Measurements from ENCODE around the gene GNA14. TPM values are rescaled to one million over a fixed set of nuclear protein-coding genes. Genes with fewer than 3 reads are reported as not detected.
A peak's percentile ranks its signal among the peaks of the same experiment; 100 is the strongest.
"Not testable (repeated sequence)": the region's sequence is repeated elsewhere in the genome, so short reads cannot be mapped to it uniquely, and the experiment has no call there.

The GNA14 gene
- total and polyA plus RNA-seq, 5 experiments from 2014 or later: 0.17 TPM; not detected in 4

- Mint-ChIP-seq H3K4me1 (no peaks in the 10 kb centered on the region), H3K9me3 (no peaks in the 10 kb centered on the region), H3K27me3 (peaks cover 0 to 6% (median 0%) of the 10 kb centered on the region in 5 donors), H3K36me3 (no peaks in the 10 kb centered on the region), H3K27ac (no peak overlapping the region), H3K4me3 (no peak overlapping the region)
- ATAC-seq: no peak
- DNase-seq: no peak
- POLR2A ChIA-PET: no interaction called here
Observed at GRCh38 chr9:77508396-77508795, 139.7 kb downstream of the GNA14 start.

GRCh38 chr9:77507212-77507961 is 140.7 kb downstream of the GNA14 start:
- H3K36me3 Mint-ChIP-seq: no peaks in the 10 kb centered on the region
- no peak overlapping the region for H3K27ac Mint-ChIP-seq
- DNase-seq (no peak), ATAC-seq (no peak)
- POLR2A ChIA-PET: no interaction called here
- no peaks in the 10 kb centered on the region for H3K4me1 Mint-ChIP-seq
- H3K9me3 Mint-ChIP-seq: no peaks in the 10 kb centered on the region
- peaks cover 0 to 6% (median 0%) of the 10 kb centered on the region in 5 donors for H3K27me3 Mint-ChIP-seq
- H3K4me3 Mint-ChIP-seq: no peak overlapping the region

GRCh38 chr9:77505232-77505631 is 142.9 kb downstream of the GNA14 start:
- DNase-seq (no peak), ATAC-seq (no peak)
- H3K4me3 Mint-ChIP-seq: no peak overlapping the region
- no peak overlapping the region for H3K27ac Mint-ChIP-seq
- no peaks in the 10 kb centered on the region for H3K9me3 Mint-ChIP-seq
- no peaks in the 10 kb centered on the region for H3K36me3 Mint-ChIP-seq
- POLR2A ChIA-PET: no interaction called here
- H3K4me1 Mint-ChIP-seq: no peaks in the 10 kb centered on the region
- peaks cover 0 to 6% (median 0%) of the 10 kb centered on the region in 5 donors for H3K27me3 Mint-ChIP-seq

DNA sequence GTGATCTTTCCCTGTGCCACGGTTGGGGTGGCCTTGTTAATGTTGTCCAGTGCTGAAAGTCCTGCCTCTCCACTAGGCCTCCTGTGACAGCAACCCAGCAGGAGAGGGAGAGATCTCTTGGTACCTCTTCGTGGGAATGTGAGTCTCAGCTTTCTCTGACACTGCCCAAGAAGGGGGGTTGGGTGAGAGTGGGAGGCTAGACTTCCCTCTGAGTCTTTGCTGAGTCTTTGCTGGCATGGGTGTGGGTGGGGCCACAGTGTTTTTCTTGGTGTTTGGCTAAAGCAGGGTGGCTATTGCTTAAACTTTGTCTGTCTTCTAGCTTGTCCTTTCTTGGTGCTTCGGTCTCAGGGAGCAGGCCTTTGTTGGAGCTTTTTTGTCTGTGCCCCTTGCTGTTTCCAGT is 145.6 kb downstream of the GNA14 start:
- H3K36me3 Mint-ChIP-seq: no peaks in the 10 kb centered on the region
- no peak overlapping the region for H3K27ac Mint-ChIP-seq

DNA sequence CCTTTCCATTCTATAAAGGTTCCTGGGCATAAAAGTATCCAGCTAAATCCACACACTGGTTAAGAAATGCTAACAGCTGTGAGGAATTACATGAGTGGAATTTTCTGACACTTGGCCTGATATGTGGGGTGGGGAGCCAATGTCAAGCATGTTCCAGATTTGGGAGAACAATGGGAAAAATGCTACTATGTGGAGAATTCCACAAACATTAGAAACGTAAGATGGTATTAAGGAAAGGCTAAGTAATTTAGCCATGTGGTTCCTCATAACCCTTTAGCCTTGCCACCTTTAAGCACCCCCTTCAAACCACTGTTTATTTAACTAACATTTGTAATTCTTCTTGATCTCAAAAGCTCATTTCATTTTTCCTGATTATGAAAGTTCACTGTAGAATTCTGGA is 149.2 kb downstream of the GNA14 start:
- ATAC-seq (no peak), DNase-seq (no peak)
- H3K4me3 Mint-ChIP-seq: no peak overlapping the region
- H3K9me3 Mint-ChIP-seq: no peaks in the 10 kb centered on the region
- H3K4me1 Mint-ChIP-seq: no peaks in the 10 kb centered on the region
- H3K36me3 Mint-ChIP-seq: no peaks in the 10 kb centered on the region
- no peaks in the 10 kb centered on the region for H3K27me3 Mint-ChIP-seq
- POLR2A ChIA-PET: no interaction called here
- H3K27ac Mint-ChIP-seq: no peak overlapping the region

More for the DNA sequence above, 145.6 kb downstream of the GNA14 start:
- no peaks in the 10 kb centered on the region for H3K9me3 Mint-ChIP-seq
- H3K4me3 Mint-ChIP-seq: peak overlapping the region in 1 of 10 donors; percentile 20
- DNase-seq (no peak), ATAC-seq (no peak)
- H3K4me1 Mint-ChIP-seq: no peaks in the 10 kb centered on the region
- peaks cover 0 to 2% (median 0%) of the 10 kb centered on the region in 5 donors for H3K27me3 Mint-ChIP-seq
- POLR2A ChIA-PET: no interaction called here

DNA sequence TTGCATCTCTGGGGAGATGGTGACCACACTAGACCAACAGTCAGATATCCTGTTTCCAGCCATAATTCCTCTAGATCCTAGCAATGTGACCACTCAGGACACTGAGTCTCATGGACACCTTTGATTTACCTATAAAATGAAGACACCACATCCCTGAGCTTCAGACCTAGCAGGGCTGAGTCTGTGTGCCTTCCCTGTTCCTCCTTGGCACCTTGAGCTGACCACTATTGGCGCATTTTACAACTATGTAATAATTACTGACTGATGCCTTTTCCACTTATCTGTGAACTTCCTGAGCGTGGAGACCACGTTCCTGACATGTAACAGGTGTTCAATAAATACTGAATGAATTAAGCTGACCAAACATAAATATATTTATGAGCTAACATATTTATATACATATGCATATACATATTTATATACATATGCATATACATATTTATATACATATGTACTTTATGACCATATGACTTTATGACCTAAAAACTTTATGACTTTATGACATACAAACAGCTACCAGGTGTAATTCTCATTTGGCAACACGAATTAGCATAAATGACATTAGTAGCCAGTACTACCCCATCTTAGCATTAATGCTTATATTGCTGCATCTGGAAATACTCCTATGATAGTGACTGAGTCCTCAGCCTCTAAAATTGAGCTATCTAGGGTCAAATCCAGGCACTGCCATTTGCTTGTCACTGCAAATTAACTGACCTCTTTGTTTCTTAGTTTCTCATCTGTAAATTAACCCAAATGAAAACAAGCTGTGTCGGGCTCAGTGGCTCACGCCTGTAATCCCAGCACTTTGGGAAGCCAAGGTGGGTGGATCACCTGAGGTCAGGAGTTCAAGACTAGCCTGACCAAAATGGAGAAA is 150.6 kb downstream of the GNA14 start:
- ATAC-seq (no peak), DNase-seq (no peak)
- Mint-ChIP-seq H3K36me3 (no peaks in the 10 kb centered on the region), H3K4me1 (no peaks in the 10 kb centered on the region), H3K9me3 (no peaks in the 10 kb centered on the region), H3K27ac (no peak overlapping the region), H3K4me3 (no peak overlapping the region), H3K27me3 (no peaks in the 10 kb centered on the region)
- POLR2A ChIA-PET: no interaction called here

DNA sequence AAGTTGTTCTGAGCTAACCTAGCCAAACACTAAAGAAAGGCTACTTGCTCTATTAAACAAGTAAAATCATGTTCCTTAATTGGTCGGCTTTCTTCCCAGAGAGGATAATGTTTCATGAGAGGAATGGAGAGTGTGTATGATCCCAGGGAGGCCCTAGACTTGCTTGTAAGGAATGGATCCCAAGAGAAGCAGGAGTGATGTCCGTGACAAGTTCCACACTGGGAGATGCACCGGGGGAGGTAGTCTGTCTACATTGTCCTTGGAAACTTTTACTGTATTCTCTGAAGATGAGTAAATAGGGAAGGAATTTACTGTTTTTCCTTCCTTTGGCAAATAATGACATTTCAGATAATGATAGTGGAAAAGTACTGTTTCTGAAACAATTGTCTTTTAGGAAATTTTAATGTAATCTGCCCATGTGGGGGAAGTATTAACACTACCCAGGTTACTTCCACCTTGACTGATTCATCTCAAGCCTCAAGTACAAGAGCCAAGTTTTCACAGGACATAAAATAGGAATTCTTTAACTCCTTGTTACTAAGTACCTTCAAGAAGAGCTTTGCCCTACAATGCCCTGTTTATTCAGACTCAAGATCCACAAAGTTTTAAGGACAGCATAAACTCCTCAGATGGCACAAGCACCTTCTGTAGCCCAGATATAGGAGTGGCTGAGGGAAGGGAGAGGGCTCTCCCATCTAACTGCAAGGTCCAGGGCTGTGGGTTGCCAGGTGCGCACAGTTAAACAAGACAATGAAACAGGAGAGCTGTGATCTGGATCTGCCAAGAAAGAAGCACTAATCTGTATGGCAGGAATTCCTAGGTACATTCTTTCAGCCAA is 152.1 kb downstream of the GNA14 start:
- POLR2A ChIA-PET: no interaction called here
- H3K4me3 Mint-ChIP-seq: no peak overlapping the region

GRCh38 chr9:77490279-77490678 is 157.8 kb downstream of the GNA14 start:
- POLR2A ChIA-PET: not testable (repeated sequence)

More for the DNA sequence above, 152.1 kb downstream of the GNA14 start:
- ATAC-seq (no peak), DNase-seq (no peak)
- Mint-ChIP-seq H3K9me3 (peaks cover 0 to 10% (median 6%) of the 10 kb centered on the region in 9 donors), H3K36me3 (peaks cover 0 to 5% (median 4%) of the 10 kb centered on the region in 3 donors), H3K27ac (no peak overlapping the region), H3K27me3 (no peaks in the 10 kb centered on the region), H3K4me1 (no peaks in the 10 kb centered on the region)

DNA sequence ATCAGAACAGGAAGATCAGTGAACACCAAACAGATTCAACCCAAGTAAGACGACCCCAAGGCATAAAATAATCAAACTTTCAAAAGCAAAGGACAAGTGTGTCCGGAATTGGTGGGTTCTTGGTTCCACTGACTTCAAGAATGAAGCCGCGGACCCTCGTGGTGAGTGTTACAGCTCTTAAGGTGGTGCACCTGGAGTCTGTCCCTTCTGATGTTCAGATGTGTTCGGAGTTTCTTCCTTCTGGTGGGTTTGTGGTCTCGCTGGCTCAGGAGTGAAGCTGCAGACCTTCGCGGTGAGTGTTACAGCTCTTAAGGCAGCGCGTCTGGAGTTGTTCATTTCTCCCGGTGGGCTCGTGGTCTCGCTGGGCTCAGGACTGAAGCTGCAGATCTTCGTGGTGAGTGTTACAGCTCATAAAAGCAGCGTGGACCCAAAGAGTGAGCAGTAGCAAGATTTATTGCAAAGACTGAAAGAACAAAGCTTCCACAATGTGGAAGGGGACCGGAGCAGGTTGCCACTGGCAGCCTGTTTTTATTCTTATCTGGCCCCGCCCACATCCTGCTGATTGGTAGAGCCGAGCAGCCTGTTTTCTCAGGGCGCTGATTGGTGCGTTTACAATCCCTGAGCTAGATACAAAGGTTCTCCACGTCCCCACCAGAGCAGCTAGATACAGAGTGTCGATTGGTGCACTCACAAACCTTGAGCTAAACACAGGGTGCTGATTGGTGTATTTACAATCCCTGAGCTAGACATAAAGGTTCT is 158.5 kb downstream of the GNA14 start:
- peak in 2 of 10 donors; percentile 10 to 16 for DNase-seq
- peak in 1 of 2 donors; percentile 25 for ATAC-seq
- POLR2A ChIA-PET: not testable (repeated sequence)
- H3K36me3 Mint-ChIP-seq: peaks cover 0 to 11% (median 7%) of the 10 kb centered on the region in 3 donors
- H3K4me1 Mint-ChIP-seq: peaks cover 11 to 20% (median 13%) of the 10 kb centered on the region in 4 donors
- peak overlapping the region; percentile 69 to 88 (median 84) for H3K4me3 Mint-ChIP-seq
- H3K27ac Mint-ChIP-seq: peak overlapping the region in 8 of 10 donors; percentile 3 to 93 (median 58)
- H3K27me3 Mint-ChIP-seq: peaks cover 0 to 15% (median 0%) of the 10 kb centered on the region in 5 donors
- peaks cover 0 to 29% (median 13%) of the 10 kb centered on the region in 9 donors for H3K9me3 Mint-ChIP-seq

More at GRCh38 chr9:77490279-77490678, 157.8 kb downstream of the GNA14 start:
- not testable (repeated sequence) for DNase-seq, ATAC-seq, H3K27ac Mint-ChIP-seq, H3K27me3 Mint-ChIP-seq
- peak overlapping the region in 1 of 10 donors; percentile 85 for H3K4me3 Mint-ChIP-seq
- H3K36me3 Mint-ChIP-seq: peaks cover 0 to 11% (median 7%) of the 10 kb centered on the region in 3 donors
- peaks cover 11 to 20% (median 13%) of the 10 kb centered on the region in 4 donors for H3K4me1 Mint-ChIP-seq
- H3K9me3 Mint-ChIP-seq: peaks cover 0 to 29% (median 13%) of the 10 kb centered on the region in 9 donors

DNA sequence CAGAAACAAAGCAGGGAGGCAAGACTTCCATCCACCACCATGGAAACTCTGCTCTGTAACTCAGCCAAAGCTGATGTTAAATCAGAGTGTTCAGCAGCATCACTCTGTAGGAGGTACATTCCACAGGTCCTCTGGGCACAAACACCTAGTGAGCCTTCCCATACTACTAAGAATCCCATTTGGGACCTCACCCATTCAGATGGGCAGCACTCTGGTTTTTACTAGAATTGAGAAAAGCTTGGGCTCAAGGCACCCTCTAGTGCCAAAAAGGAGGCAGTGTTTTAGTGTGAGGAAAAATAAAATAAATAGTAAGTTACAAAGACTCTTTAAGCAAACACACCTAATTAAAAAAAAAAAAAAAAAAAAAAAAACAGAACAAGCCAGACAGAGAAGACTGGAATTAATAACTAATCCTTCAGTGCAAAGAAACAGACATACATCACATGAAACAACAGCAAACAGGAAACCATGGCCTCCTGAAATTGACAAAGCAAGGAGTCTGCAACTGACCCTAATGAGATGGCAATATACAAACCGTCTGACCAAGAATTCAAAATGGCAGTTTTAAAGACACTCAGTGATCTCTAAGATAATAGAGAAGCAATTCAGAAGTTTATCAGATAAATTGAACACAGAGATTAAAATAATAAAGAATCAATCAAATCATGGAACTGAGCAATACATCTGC is 159.5 kb downstream of the GNA14 start:
- POLR2A ChIA-PET: no interaction called here
- peaks cover 0 to 29% (median 13%) of the 10 kb centered on the region in 9 donors for H3K9me3 Mint-ChIP-seq
- peaks cover 0 to 11% (median 7%) of the 10 kb centered on the region in 3 donors for H3K36me3 Mint-ChIP-seq
- peaks cover 0 to 22% (median 3%) of the 10 kb centered on the region in 5 donors for H3K27me3 Mint-ChIP-seq
- peak overlapping the region; percentile 69 to 88 (median 84) for H3K4me3 Mint-ChIP-seq
- ATAC-seq: no peak
- DNase-seq: peak in 1 of 10 donors; percentile 8
- H3K27ac Mint-ChIP-seq: peak overlapping the region in 5 of 10 donors; percentile 1 to 93 (median 51)
- peaks cover 11 to 20% (median 13%) of the 10 kb centered on the region in 4 donors for H3K4me1 Mint-ChIP-seq

- Mint-ChIP-seq H3K36me3 (peaks cover 0 to 11% (median 9%) of the 10 kb centered on the region in 3 donors), H3K27me3 (peaks cover 0 to 23% (median 3%) of the 10 kb centered on the region in 5 donors), H3K4me1 (peaks cover 11 to 20% (median 13%) of the 10 kb centered on the region in 4 donors), H3K4me3 (no peak overlapping the region), H3K27ac (no peak overlapping the region), H3K9me3 (peaks cover 0 to 28% (median 11%) of the 10 kb centered on the region in 9 donors)
- DNase-seq (no peak), ATAC-seq (no peak)
- POLR2A ChIA-PET: no interaction called here
Observed at GRCh38 chr9:77486968-77487367, 161.2 kb downstream of the GNA14 start.

All from naive thymus-derived CD8-positive, alpha-beta T cell (primary cell).